Astrocyte (in vitro differentiated cells and primary cell): ENCODE results near the gene GRK5. TPM values are rescaled to one million over a fixed set of nuclear protein-coding genes. Genes with fewer than 3 reads are reported as not detected.

ENCODE experiments used
- DNase-seq: peaks from one replicate; pipeline ENCODE4 v3.0.0-alpha.2; 2010; ENCODE audit warnings: low read depth
- FAIRE-seq: peaks from 2 replicates; lab custom pipeline; 2011; peaks lifted over from hg19 to GRCh38; lab: Jason Lieb, UNC
- H2AFZ ChIP-seq: 2 replicates; pipeline ENCODE4 v1.6.0; 2012; ENCODE audit warnings: low read depth, low read length, inconsistent platforms
- H3K27ac ChIP-seq: 2 replicates; pipeline ENCODE4 v1.5.1; 2011; ENCODE audit warnings: low read depth, low read length, inconsistent platforms
- H3K27me3 ChIP-seq: 2 replicates; pipeline ENCODE4 v1.6.0; 2011; ENCODE audit warnings: low read length, inconsistent platforms; ENCODE audit not compliant: insufficient read depth
- H3K36me3 ChIP-seq: 2 replicates; pipeline ENCODE4 v1.5.1; 2011; ENCODE audit warnings: low read length, inconsistent platforms; ENCODE audit not compliant: insufficient read depth
- H3K4me1 ChIP-seq: 2 replicates; pipeline ENCODE4 v1.5.1; 2011; ENCODE audit warnings: low read length, inconsistent platforms; ENCODE audit not compliant: insufficient read depth
- H3K4me2 ChIP-seq: 2 replicates; pipeline ENCODE4 v1.6.0; 2012; ENCODE audit warnings: low read length, inconsistent platforms
- H3K4me3 ChIP-seq: 2 replicates; pipeline ENCODE4 v1.5.1; 2011; ENCODE audit warnings: low read depth, mild to moderate bottlenecking, low read length, inconsistent platforms; ENCODE audit not compliant: insufficient read depth
- H3K79me2 ChIP-seq: 2 replicates; pipeline ENCODE4 v1.6.0; 2012; ENCODE audit warnings: mild to moderate bottlenecking, low read length, inconsistent platforms; ENCODE audit not compliant: insufficient read depth
- H3K9ac ChIP-seq: 2 replicates; pipeline ENCODE4 v1.6.0; 2012; ENCODE audit warnings: mild to moderate bottlenecking, low read length, inconsistent platforms
- H3K9me3 ChIP-seq: 2 replicates; pipeline ENCODE4 v1.5.1; 2012; ENCODE audit warnings: low read depth, mild to moderate bottlenecking, low read length, inconsistent platforms; ENCODE audit not compliant: insufficient read depth
- H4K20me1 ChIP-seq: 2 replicates; pipeline ENCODE4 v1.6.0; 2012; ENCODE audit warnings: low read length, inconsistent platforms; ENCODE audit not compliant: insufficient read depth
- H3K27ac Mint-ChIP-seq: one replicate; pipeline ENCODE4 v1.8.0; 2021; ENCODE audit warnings: mild to moderate bottlenecking, mixed read lengths; ENCODE audit not compliant: unreplicated experiment
- H3K27me3 Mint-ChIP-seq: one replicate; pipeline ENCODE4 v1.8.0; 2021; ENCODE audit warnings: low read depth, mixed read lengths; ENCODE audit not compliant: unreplicated experiment
- H3K36me3 Mint-ChIP-seq: one replicate; pipeline ENCODE4 v1.8.0; 2021; ENCODE audit warnings: low read depth, mixed read lengths; ENCODE audit not compliant: unreplicated experiment
- H3K4me1 Mint-ChIP-seq: one replicate; pipeline ENCODE4 v1.8.0; 2021; ENCODE audit warnings: low read depth, mixed read lengths; ENCODE audit not compliant: unreplicated experiment
- H3K4me3 Mint-ChIP-seq: one replicate; pipeline ENCODE4 v1.8.0; 2021; ENCODE audit warnings: mild to moderate bottlenecking, moderate library complexity, mixed read lengths; ENCODE audit not compliant: unreplicated experiment
- H3K9me3 Mint-ChIP-seq: one replicate; pipeline ENCODE4 v1.8.0; 2021; ENCODE audit warnings: mild to moderate bottlenecking, mixed read lengths; ENCODE audit not compliant: unreplicated experiment
- EZH2 ChIP-seq: IDR thresholded peaks from 2 replicates; pipeline ENCODE4 v1.6.1; 2012; ENCODE audit warnings: mild to moderate bottlenecking, low read length, inconsistent platforms; ENCODE audit not compliant: insufficient read depth
- total RNA-seq: library from RNA; stranded (reverse); gene quantifications from 2 replicates; pipeline ENCODE4 v1.2.1, GENCODE V29; 2021
- TF ChIP-seq, protein P1 (sequence below): IDR thresholded peaks from 2 replicates; pipeline ENCODE4 v1.5.1; 2011; ENCODE audit warnings: low read depth, mild to moderate bottlenecking, inconsistent platforms, low read length, moderate library complexity; ENCODE audit not compliant: insufficient read depth

The GRK5 gene
- total RNA-seq, 1 donor from 2014 or later = 8.5 TPM

- no peak overlapping the region for H3K9ac ChIP-seq
- no peaks in the 10 kb centered on the region for H3K27me3 ChIP-seq
- peaks cover 2% of the 10 kb centered on the region for H3K36me3 Mint-ChIP-seq
- H3K79me2 ChIP-seq = peaks cover 33% of the 10 kb centered on the region
- no peak overlapping the region for H3K27ac Mint-ChIP-seq
- H3K27me3 Mint-ChIP-seq = no peaks in the 10 kb centered on the region
- no peak overlapping the region for H3K4me3 Mint-ChIP-seq
- H2AFZ ChIP-seq = no peak overlapping the region
- FAIRE-seq (no peak), DNase-seq (no peak)
- H3K4me1 ChIP-seq = peaks cover 3% of the 10 kb centered on the region
- no peaks in the 10 kb centered on the region for H3K36me3 ChIP-seq
- TF ChIP-seq, protein P1, sequence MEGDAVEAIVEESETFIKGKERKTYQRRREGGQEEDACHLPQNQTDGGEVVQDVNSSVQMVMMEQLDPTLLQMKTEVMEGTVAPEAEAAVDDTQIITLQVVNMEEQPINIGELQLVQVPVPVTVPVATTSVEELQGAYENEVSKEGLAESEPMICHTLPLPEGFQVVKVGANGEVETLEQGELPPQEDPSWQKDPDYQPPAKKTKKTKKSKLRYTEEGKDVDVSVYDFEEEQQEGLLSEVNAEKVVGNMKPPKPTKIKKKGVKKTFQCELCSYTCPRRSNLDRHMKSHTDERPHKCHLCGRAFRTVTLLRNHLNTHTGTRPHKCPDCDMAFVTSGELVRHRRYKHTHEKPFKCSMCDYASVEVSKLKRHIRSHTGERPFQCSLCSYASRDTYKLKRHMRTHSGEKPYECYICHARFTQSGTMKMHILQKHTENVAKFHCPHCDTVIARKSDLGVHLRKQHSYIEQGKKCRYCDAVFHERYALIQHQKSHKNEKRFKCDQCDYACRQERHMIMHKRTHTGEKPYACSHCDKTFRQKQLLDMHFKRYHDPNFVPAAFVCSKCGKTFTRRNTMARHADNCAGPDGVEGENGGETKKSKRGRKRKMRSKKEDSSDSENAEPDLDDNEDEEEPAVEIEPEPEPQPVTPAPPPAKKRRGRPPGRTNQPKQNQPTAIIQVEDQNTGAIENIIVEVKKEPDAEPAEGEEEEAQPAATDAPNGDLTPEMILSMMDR = no peak
- TF ChIP-seq EZH2 = no peak
- H3K4me1 Mint-ChIP-seq = peaks cover 11% of the 10 kb centered on the region
- no peak overlapping the region for H3K27ac ChIP-seq
- no peaks in the 10 kb centered on the region for H3K9me3 ChIP-seq
- peaks cover 33% of the 10 kb centered on the region for H4K20me1 ChIP-seq
- H3K4me2 ChIP-seq = no peak overlapping the region
- no peaks in the 10 kb centered on the region for H3K9me3 Mint-ChIP-seq
- H3K4me3 ChIP-seq = no peak overlapping the region
These were observed 10.7 kb downstream of the GRK5 start for GRCh38 chr10:119217991-119218490.

DNA sequence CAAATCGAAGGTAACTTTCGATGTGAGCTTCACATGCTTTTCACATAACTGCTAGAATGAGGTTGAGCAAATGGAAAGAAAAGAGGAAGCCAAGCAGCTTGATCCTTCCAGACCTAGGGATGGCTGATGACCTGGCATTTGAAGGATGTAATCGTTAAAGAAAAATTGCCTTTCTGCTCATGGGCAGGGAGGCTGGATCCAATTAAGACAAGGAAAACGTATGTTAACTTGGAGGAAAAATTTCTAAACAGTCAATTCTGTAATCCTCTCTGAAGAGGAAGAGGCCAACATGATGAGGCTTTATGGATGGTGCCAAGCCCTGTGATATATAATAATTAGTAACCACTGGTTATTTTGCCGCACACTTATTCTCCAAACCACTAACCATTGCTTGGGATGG, 12.5 kb downstream of the GRK5 start:
- H3K27ac Mint-ChIP-seq = no peak overlapping the region
- TF ChIP-seq, protein P1 = no peak
- TF ChIP-seq EZH2 = no peak
- peaks cover 9% of the 10 kb centered on the region for H3K4me1 Mint-ChIP-seq
- H3K4me3 Mint-ChIP-seq = no peak overlapping the region
- no peaks in the 10 kb centered on the region for H3K27me3 Mint-ChIP-seq
- DNase-seq (no peak), FAIRE-seq (no peak)
- Histone ChIP-seq H3K9ac (no peak overlapping the region), H3K4me2 (no peak overlapping the region), H3K4me3 (no peak overlapping the region), H3K79me2 (peaks cover 35% of the 10 kb centered on the region), H4K20me1 (peaks cover 46% of the 10 kb centered on the region), H3K4me1 (peaks cover 3% of the 10 kb centered on the region), H3K27me3 (no peaks in the 10 kb centered on the region), H2AFZ (no peak overlapping the region), H3K27ac (no peak overlapping the region), H3K36me3 (no peaks in the 10 kb centered on the region), H3K9me3 (no peaks in the 10 kb centered on the region)
- H3K36me3 Mint-ChIP-seq = no peaks in the 10 kb centered on the region
- H3K9me3 Mint-ChIP-seq = no peaks in the 10 kb centered on the region

GRCh38 chr10:119221201-119221600, 13.8 kb downstream of the GRK5 start:
- no peak for FAIRE-seq
- H4K20me1 ChIP-seq = peaks cover 47% of the 10 kb centered on the region
- Mint-ChIP-seq H3K27ac (no peak overlapping the region), H3K9me3 (no peaks in the 10 kb centered on the region), H3K4me3 (no peak overlapping the region), H3K36me3 (no peaks in the 10 kb centered on the region), H3K4me1 (peaks cover 9% of the 10 kb centered on the region), H3K27me3 (no peaks in the 10 kb centered on the region)
- peaks cover 3% of the 10 kb centered on the region for H3K4me1 ChIP-seq
- peaks cover 29% of the 10 kb centered on the region for H3K79me2 ChIP-seq
- H3K4me3 ChIP-seq = no peak overlapping the region
- no peak overlapping the region for H3K4me2 ChIP-seq
- H3K9me3 ChIP-seq = no peaks in the 10 kb centered on the region
- TF ChIP-seq, protein P1 = no peak
- no peak for TF ChIP-seq EZH2
- no peaks in the 10 kb centered on the region for H3K36me3 ChIP-seq
- no peak for DNase-seq
- H3K9ac ChIP-seq = no peak overlapping the region
- H3K27me3 ChIP-seq = no peaks in the 10 kb centered on the region
- H3K27ac ChIP-seq = no peak overlapping the region
- H2AFZ ChIP-seq = no peak overlapping the region
